NCI-H2196 (cell line): ENCODE data around the gene CCDC7.
"Not testable (repeated sequence)": the region's sequence is repeated elsewhere in the genome, so short reads cannot be mapped to it uniquely, and the experiment has no call there.

ENCODE experiments used
- DNase-seq: peaks from one replicate; lab custom pipeline; 2025; ENCODE audit not compliant: unreplicated experiment; lab: John Stamatoyannopoulos, UW

CCDC7 gene

DNA sequence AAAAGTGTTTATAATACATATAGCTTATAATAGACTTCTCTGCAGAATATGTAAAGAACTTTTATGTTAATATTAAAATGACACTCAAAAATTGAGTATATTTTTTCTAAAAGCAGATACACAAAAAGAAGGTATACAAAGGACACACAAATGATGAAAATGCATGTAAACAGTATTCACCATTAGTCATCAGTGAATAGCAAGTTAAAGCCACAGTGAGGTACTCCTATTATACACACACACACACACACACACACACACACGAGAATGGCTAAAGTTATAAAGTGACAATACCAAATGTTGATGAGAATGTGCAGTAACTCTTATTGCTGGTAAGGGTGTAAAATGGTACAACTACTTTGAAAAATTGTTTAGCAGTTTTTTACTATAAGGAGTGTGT lies 419.2 kb downstream of the CCDC7 start:
- no peak for DNase-seq

DNA sequence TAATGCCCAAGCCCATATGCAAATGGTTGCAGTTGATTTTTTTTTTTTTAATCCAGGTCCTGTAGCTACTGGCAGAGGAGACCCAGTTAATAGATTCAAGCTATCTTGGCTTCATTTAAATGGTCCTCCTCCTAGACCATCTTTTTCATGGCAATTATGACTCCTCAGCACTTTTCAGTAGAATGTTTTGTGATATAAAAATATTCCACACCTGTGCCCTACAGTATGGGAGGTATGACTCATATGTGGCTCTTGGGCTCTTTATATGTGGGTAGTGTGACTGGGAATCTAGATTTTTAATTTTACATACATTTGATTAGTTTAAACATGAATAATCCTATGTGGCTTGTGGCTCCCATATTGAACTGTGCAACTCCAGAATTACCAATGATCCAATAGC lies 432.0 kb downstream of the CCDC7 start:
- no peak for DNase-seq

DNA sequence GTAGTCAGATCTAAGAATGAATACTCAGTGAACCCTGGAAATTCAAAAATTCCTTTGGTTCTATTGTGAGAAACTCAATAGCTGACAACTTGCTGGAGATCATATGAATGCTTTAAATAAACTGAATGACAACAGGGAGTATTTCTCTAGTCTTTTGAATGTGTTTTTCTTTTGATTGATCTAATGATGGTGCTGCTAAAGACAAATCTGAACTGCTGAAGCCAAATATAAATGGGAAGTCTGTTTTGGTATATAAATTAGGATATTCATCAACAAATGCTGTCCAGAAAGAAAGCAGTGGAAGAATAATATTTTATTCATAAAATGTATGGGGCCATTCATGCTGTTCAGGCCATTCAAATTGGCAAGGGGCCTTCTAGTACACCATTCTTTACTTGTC lies 432.7 kb downstream of the CCDC7 start:
- no peak for DNase-seq

DNA sequence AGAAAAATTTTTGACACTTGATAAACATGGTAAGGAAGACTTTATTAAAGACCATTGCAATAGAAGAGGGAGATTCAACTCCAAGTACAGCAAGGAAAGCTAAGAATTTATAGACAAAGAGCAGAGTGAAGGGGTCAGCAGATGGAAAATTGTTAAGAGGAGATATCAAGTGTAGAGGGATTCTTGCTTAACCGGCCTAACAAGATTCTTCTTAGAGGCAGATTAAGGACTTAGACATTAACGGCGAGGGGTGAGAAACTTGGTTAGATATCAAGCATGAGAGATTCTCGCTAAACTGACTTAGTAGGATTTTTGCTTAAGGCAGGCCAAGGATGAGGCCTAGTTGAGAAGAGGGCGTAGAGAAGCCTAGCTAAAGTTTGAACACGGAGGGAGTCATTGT lies 436.1 kb downstream of the CCDC7 start:
- no peak for DNase-seq

DNA sequence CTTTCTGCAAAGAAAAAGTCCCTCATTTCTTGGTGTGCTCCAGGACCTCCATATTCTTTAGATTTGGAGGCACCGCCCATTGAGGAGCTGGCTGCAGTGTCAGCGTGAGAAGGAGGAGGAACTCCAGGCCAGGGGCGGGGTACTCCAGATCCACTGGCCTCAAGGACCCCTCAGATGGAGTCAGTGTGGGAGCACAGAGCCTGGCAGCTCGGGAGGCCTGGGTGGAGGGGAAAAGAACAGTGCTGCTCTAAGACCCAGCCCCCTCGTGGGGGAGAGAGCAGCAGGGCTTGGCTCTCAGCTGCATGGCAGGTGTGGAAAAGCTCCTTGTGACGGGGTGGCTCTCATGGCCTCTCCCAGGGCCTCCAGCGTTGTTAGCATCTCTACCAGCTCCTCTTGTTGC lies 441.5 kb downstream of the CCDC7 start:
- no peak for DNase-seq

DNA sequence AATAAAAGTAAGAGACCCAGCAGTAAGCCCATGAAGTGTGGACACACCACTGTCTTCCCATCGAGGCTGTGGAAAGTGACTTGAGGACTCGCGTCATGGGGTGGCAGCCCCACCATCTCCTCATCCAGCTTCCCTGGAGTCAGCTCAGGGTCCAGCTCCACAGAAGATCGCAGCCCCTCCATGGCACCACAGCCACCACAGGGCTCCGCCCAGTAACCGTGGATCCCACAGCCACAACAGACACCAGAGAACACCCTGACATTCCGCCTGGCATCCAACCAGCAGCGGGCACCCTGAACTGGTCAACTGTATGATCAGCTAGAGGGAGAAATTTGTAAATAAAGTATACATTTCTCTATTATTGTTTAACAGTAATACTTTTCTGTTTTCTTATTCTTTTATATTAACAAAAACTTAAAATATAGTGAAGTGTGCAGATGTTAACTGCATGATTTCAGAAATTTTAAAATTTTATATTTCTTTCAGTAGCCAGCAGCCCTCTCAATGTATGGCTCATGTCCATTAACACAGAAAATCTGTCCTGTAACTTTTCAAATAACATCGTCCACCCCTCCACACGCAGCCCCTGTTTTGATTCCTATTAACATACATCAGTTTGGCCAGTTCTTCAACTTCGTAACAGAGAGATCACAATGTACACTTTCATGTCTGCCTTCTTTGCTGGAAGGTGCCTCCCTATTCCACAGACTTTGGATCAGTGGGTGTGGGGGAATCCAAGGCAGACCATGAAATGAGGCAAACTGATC lies 442.4 kb downstream of the CCDC7 start:
- DNase-seq: no peak

DNA sequence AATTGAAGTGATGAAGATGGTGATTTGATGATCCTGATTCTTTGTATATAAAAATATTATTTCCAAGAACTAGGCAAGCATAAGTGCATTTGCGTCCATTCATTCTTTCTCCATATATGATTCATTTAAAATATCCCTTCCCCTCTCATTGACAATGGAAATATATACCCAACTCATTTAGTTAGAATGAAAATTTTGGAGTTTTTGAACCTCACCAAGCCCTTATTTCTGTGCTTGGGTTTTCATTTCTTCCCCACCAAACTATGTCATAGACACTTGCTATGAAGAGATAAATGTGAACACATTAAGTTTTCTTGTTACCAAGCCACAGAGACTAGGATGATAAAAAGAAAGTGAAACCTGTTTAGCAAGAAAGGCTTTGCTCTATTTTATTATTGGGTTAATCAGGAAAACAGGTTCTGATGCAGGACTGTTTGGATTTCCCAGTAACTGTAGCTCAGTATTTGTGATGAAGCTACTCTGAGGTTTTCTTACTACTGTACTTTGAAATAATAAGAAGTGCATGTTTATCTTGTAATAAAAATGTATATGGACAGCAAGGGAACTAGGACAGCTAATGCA lies 443.8 kb downstream of the CCDC7 start:
- no peak for DNase-seq

DNA sequence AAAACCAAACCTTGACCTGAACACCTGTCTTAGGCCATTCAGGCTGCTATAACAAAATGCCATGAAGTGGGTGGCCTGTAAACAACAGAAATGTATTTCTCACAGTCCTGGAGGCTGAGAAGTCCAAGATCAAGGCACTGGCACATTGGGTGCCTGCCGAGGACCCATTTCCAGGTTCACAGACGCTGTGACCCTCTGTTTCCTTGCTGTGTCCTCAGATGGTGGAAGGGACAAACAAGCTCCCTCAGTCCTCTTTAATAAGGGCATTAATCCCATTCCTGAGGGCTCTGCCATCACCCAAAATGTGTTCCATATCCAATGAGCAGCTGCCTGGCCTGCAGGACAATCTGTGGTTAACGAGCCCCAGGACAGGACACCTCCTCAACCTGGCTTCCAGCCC lies 444.5 kb downstream of the CCDC7 start:
- DNase-seq: no peak

DNA sequence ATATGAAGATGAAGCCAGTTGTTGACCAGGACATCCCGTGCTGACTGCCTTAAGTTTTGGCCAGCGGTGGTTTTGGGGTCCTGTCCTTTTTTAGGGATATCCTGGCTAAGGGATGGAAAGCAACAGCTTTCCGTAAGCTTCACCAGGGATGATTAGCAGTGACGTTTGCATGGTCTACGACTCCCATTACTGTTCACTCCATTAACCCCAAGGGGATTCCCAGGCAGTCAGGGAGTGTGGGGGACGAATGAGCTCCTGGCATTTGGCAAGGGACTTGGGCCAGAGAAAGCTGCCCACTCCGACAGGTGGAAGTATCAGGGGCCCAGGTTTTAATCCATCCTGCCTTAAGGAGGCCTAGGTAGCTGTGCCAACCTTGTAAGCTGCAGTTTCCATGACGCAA lies 445.3 kb downstream of the CCDC7 start:
- DNase-seq: no peak

DNA sequence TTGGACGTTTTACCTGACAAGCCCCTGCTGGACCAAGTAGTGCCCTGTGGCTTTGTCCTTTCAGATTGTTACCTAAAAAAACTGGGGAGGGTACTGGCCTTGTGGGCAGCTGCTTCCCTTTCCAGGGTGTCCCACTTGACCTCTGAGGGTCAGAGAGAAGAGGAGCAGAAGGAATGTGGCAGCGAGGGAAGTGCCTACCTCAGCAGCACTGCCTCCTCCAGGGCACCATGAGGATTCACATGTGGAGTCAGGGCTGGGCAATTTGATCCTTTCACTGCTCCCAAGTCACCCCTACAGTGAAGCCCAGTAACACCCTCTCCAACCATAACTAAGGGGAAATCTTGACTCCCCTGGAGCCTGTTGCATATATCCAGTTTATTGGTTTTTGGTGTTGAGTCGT lies 447.5 kb downstream of the CCDC7 start:
- DNase-seq: no peak

DNA sequence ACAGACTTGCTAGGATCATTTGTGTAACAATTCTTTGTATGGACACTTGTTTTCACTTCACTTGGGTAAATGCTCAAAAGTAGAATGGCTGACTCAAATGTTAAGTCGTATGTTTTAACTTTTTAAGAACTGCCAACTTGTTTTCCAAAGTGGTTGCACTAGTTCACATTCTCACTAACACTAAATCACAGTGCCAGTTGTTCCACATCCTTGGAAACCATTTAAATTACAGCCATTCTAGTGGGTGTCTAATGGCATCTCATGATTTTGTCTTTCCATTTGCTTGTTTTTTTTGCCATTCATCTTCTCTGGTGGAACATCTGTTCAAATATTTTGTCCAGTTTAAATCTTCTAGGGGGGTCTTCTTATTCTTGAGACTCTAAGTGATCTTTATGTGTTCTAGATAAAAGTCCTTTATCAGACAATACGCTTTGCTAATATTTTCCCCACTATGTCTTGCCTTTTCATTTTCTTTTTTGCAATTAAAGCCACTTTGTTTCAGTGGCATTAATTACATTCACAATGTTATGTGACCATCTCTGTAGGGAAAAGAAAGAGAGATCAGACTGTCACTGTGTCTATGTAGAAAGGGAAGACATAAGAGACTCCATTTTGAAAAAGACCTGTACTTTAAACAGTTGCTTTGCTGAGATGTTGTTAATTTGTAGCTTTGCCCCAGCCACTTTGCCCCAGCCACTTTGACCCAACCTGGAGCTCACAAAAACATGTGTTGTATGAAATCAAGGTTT lies 448.1 kb downstream of the CCDC7 start:
- DNase-seq: no peak

DNA sequence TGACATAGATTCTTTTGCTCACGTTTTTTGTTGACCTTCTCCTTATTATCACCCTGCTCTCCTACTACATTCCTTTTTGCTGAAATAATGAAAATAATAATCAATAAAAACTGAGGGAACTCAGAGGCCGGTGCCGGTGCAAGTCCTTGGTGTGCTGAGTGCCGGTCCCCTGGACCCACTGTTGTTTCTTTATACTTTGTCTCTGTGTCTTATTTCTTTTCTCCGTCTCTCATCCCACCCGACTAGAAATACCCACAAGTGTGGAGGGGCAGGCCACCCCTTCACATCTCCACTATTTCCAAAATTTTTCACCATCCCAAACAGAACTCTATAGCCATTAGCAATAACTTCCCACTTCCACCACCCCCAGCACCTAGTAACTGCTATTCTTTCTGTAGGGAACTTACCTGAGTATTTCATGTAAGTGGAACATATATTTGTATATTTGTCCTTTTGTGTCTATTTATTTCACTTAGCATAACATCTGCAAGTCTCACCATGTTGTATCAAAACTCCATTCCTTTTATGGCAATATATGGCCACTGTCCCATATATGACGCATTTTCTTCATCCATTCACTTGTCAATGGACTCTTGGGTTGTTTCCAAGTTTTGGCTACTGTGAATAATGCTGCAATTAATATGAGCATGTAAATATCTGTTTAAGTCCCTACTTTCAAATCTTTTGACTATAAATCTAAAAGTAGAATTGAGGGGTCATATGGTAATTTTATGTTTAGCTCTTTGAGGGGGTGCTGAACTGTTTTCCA lies 449.4 kb downstream of the CCDC7 start:
- not testable (repeated sequence) for DNase-seq

DNA sequence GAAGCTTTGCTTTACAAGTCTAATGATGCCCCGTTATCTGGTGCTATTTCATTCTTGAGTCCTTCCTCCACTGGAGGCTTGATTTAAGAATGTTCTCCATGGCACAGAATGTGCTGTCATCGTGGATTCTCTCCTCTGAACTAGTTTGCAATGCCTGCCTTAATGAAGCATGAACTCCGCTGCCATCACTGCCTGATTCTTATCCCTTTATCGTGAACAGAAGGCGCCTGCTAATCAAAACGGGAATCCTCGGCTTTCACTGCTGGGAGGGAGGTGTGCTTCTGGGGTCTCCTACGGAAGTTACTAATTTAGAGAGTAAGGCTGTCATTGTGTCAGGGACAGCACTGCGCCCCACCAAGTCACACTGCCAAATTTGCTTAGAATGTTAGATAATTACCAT lies 455.9 kb downstream of the CCDC7 start:
- DNase-seq: no peak

DNA sequence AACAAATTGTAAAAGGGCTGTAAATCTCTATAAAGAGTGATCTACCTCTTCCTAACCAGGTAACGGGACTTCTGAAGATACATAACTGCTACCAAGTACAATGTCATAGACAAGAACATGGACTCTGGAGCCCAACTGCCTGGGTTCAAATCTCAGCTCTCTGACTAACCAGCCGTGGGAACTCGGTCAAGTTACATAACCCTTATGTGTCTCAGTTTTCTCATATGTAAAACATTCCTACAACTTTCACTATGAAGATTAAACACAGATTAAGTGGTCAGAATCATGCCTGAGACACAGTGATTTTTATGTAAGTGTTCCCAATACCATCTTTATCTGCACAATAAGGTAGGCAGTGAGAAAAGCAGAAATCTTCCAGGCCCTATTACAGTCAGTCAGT lies 459.5 kb downstream of the CCDC7 start:
- no peak for DNase-seq

DNA sequence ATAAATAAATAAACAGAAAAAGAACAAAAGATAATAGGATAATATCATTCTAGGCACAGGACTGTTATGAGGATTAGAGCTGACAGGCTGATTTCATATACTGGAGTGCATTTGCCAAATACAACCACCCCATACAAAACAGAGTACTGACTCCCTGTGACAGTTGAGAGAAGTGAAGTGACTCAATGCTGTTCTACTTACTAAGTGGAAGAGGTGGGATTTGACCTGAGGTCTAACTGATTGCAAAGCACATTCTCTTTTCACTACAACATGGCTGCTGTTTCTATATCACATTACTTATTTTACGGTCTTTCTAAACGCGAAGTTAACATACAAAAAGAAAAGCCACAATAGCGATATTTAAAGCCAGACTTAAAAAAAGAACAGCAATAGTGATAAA lies 460.7 kb downstream of the CCDC7 start:
- no peak for DNase-seq

DNA sequence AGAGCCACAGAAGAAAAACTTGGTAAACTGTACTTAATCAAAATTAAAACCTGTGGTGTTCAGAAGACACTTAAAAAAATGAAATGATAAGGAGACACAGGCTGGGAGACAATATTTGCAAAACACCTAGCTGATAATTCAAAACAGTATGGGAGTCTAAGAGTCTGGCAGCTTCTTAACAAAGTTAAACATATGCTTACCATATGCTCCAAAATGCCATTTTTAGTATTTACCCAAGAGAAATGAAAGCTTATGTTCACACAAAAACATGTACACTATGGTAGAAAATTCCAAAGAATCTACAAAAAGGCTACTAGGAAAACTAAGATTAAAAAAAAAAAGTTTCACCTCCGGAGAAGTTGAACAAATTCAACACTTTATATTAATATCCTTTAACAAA lies 463.5 kb downstream of the CCDC7 start:
- no peak for DNase-seq

DNA sequence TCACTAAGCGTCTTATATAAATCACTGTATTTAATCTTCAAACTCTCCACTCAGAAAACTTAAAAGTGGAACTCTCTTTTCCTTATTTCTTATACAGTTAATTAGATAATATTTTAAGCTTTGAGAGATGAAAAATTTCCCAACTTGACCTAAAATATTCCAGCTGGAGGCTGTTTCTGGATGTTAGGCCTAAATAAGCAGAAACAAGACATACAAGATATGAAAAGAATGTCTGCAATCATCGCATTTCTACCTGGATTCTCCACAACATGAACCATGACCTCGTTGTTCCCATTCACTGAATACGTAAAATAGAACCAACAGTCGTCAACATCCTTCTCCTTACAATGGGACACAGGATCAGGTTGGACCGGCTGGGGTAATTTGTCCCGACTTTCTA lies 464.0 kb downstream of the CCDC7 start:
- DNase-seq: not testable (repeated sequence)

DNA sequence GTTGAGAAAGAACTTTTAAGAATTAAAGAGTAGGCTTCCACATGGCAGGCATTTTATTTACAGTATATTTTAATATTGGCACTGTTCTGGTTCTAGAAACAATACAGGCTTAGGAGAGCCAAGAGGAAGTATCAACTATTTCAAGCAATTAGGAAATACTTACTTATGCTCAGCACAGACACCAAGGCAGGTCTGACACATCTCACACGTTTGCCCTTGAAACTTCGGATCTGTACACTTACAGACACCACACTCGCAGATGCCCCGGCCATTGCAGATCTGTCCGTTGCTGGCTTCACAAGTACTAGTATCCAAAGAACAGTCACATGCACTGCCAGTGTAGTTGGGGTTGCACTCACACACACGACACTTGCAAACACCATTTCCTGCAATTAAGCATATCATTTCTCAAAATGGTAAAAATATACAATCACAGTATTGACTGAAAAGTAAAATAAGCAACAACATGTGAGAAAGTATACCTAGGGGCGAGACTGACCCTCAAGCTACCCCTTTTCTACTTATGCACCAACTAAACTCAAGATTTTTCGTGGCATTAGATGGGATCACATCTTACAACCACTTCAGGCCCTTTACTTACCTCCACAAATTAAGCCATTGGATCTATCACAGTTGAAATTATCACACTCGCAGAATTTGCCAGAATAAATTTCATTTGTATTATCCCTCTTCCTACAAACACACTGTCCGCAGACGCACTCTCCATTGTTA lies 465.5 kb downstream of the CCDC7 start:
- no peak for DNase-seq

DNA sequence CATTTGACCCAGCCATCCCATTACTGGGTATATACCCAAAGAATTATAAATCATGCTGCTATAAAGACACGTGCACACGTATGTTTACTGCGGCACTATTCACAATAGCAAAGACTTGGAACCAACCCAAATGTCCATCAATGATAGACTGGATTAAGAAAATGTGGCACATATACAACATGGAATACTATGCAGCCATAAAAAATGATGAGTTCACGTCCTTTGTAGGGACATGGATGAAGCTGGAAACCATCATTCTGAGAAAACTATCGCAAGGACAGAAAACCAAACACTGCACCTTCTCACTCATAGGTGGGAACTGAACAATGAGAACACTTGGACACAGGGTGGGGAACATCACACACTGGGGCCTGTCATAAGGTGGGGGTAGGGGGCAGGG lies 471.9 kb downstream of the CCDC7 start:
- not testable (repeated sequence) for DNase-seq

DNA sequence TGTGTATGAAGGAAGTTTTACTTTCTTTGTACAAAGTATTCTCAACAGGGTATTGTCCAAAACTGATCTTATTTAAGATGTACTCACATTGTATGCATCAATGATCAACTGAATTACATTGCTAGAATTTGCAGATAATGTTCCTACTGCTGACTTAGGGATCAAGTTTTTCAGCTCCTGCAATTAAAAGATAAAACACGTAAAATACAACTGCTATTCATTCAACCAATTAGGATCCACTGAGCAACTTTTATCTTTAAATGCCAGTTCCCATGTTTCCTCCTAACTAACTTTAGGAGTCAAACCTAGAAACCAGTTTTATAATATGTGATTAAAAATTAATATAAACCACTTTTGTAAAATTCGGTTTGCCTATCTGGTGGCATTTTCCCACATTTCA lies 476.2 kb downstream of the CCDC7 start:
- no peak for DNase-seq

DNA sequence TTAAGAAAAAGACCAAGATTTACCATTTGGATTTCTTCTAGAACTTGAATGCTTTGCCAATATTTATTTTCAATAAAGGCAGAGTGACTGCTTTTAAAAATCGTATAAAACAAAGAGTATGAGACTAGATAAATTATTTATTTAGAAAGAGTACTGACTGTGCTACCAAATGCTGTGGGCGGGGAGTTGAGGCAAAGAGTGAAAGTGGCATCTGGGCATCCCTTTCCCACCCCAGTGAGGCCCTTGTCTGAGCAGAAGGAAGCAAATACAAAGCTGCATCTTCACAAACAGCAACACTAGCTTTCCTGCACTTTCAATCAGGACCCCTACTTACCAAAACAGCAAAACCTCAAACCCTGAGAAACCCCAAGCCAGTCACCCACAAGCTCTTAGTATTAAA lies 477.2 kb downstream of the CCDC7 start:
- DNase-seq: no peak
